K562 (cell line): ENCODE results near the gene CENPC. TPM values are rescaled to one million over a fixed set of nuclear protein-coding genes. Genes with fewer than 3 reads are reported as not detected.

ENCODE experiments used
- ADNP ChIP-seq: fragments of 200-800 bp; sonication (Bioruptor generic); IDR thresholded peaks from 2 replicates; pipeline ENCODE4 v1.6.1; 2016; ENCODE audit warnings: missing genetic modification characterization, missing compliant biosample characterization
- CBX3 ChIP-seq, 2 experiments: IDR thresholded peaks; 1 replicate in 1 of 2; 2 replicates in 1 of 2; pipeline ENCODE4 v1.6.1; 2012; ENCODE audit warnings: inconsistent platforms in 2 of 2, low read length in 2 of 2, borderline replicate concordance in 1 of 2, control low read depth in 1 of 2
- ELK1 ChIP-seq: sonication (generic); formaldehyde crosslinking; IDR thresholded peaks from 2 replicates; pipeline ENCODE4 v1.8.1; 2022; ENCODE audit warnings: missing genetic modification reagents
- HNRNPUL1 ChIP-seq: fragments of 200-400 bp; formaldehyde crosslinking; IDR thresholded peaks from 2 replicates; pipeline ENCODE4 v1.6.1; 2017; ENCODE audit warnings: low read length
- ILK ChIP-seq: fragments of 450-650 bp; IDR thresholded peaks from 2 replicates; pipeline ENCODE4 v1.6.1; 2016; ENCODE audit warnings: missing genetic modification characterization, low read depth, mild to moderate bottlenecking, missing compliant biosample characterization, moderate library complexity, borderline replicate concordance
- KLF10 ChIP-seq: fragments of 250-450 bp; sonication (Bioruptor Pico); IDR thresholded peaks from 2 replicates; pipeline ENCODE4 v1.6.1; 2021; ENCODE audit warnings: matching md5 sums
- MBD1 ChIP-seq: fragments of 250-450 bp; sonication (Bioruptor Pico); IDR thresholded peaks from 2 replicates; pipeline ENCODE4 v1.8.0; 2022; ENCODE audit warnings: inconsistent platforms
- MBD2 ChIP-seq: sonication (generic); IDR thresholded peaks from 2 replicates; pipeline ENCODE4 v1.6.1; 2016; ENCODE audit warnings: low read depth, borderline replicate concordance
- POLR2A ChIP-seq: fragments of 450-650 bp; conservative IDR thresholded peaks from 2 replicates; pipeline ENCODE4 v1.6.1; 2016
- POLR2B ChIP-seq: fragments of 450-650 bp; IDR thresholded peaks from 2 replicates; pipeline ENCODE4 v1.6.1; 2018; ENCODE audit warnings: low read depth; ENCODE audit not compliant: partially characterized antibody
- PRMT5 ChIP-seq: sonication (generic); formaldehyde crosslinking; IDR thresholded peaks from 2 replicates; pipeline ENCODE4 v1.5.0; 2020; ENCODE audit warnings: missing genetic modification reagents
- PYGO2 ChIP-seq: fragments of 450-650 bp; IDR thresholded peaks from 2 replicates; pipeline ENCODE4 v1.6.1; 2016; ENCODE audit warnings: mild to moderate bottlenecking, missing genetic modification characterization, moderate library complexity, missing compliant biosample characterization
- RBBP5 ChIP-seq: fragments of 200-600 bp; sonication (generic); IDR thresholded peaks from 2 replicates; pipeline ENCODE4 v1.6.1; 2012; ENCODE audit warnings: borderline replicate concordance, mild to moderate bottlenecking, low read length, control low read depth, inconsistent platforms; ENCODE audit not compliant: insufficient read depth, poor library complexity, severe bottlenecking
- RHOXF2B ChIP-seq: fragments of 250-450 bp; sonication (Bioruptor Pico); conservative IDR thresholded peaks from 2 replicates; pipeline ENCODE4 v1.5.1; 2021
- TSHZ1 ChIP-seq: fragments of 250-450 bp; sonication (Bioruptor Pico); IDR thresholded peaks from 2 replicates; pipeline ENCODE4 v1.4.0; 2020; ENCODE audit warnings: mild to moderate bottlenecking, moderate library complexity
- ZFPM2 ChIP-seq: fragments of 250-450 bp; sonication (Bioruptor Pico); IDR thresholded peaks from 2 replicates; pipeline ENCODE4 v1.5.1; 2022; ENCODE audit warnings: mild to moderate bottlenecking
- ZKSCAN8 ChIP-seq: fragments of 200-800 bp; sonication (Bioruptor generic); IDR thresholded peaks from 2 replicates; pipeline ENCODE4 v1.6.1; 2016; ENCODE audit warnings: missing genetic modification characterization, missing compliant biosample characterization
- ZNF408 ChIP-seq: fragments of 250-450 bp; sonication (Bioruptor Pico); IDR thresholded peaks from 2 replicates; pipeline ENCODE4 v1.4.0; 2020; ENCODE audit warnings: low read depth, mild to moderate bottlenecking, moderate library complexity
- ZNF655 ChIP-seq: fragments of 250-450 bp; sonication (Bioruptor Pico); IDR thresholded peaks from 2 replicates; pipeline ENCODE4 v1.5.0; 2021
- ZSCAN32 ChIP-seq: fragments of 450-650 bp; formaldehyde crosslinking; IDR thresholded peaks from 2 replicates; pipeline ENCODE4 v1.4.0; 2020; ENCODE audit warnings: mild to moderate bottlenecking, moderate library complexity
- polyA plus RNA-seq, 8 experiments: library from polyadenylated mRNA; depleted of rRNA in 4 of 8; stranded (reverse) in 5 of 8; unstranded in 3 of 8; fragments of >200 nt; fragmentation: Nextera tagmentation in 2 of 8; fragmentation: Illumina TruSeq in 1 of 8; extraction: Ambion mirVana in 2 of 8; extraction: Trizol in 1 of 8; gene quantifications; 2 replicates each; pipeline versions ENCODE4 v1.2.1 to v1.2.3, GENCODE V29; 2011 to 2014; ENCODE audit warnings: inconsistent platforms in 1 of 8, missing spikeins in 1 of 8
- total RNA-seq, 7 experiments: library from RNA; depleted of rRNA in 6 of 7; stranded (reverse); fragments of >200 nt in 6 of 7; fragmentation: Illumina TruSeq in 2 of 7; extraction: Trizol in 2 of 7; gene quantifications; 2 replicates each; pipeline versions ENCODE4 v1.2.1 to v1.2.3, GENCODE V29; 2011 to 2021; ENCODE audit warnings: low replicate concordance in 1 of 7

The CENPC gene
- total and polyA plus RNA-seq, 9 of the 15 experiments (the other 6 are each of a cell fraction or from before 2014, with no cell fraction given) = 18.1 to 48.5 (median 30.8) TPM

- no peak for TF ChIP-seq KLF10 (CRISPR knock-in tag)
- peak; percentile 44 for TF ChIP-seq RBBP5
- 0 out of 2 replicates have a peak, but pooled peaks have one; percentile 33 for TF ChIP-seq ILK (tag)
- TF ChIP-seq POLR2A = peak; percentile 67
- no peak for TF ChIP-seq MBD1 (CRISPR knock-in tag)
- TF ChIP-seq MBD2 = no peak
- 0 out of 3 replicates have a peak, but pooled peaks of 1 of the 2 experiments have one; percentile 17 for TF ChIP-seq CBX3 (IDR thresholded peaks at IDR 0.05; ENCODE audit: borderline replicate concordance in 1 of 2, low read length in 2 of 2)
- no peak for TF ChIP-seq ZNF655
- TF ChIP-seq PYGO2 (tag) = no peak
- TF ChIP-seq ZNF408 = no peak
- TF ChIP-seq TSHZ1 (CRISPR knock-in tag) = no peak
- no peak for TF ChIP-seq HNRNPUL1
- no peak for TF ChIP-seq ZSCAN32 (CRISPR knock-in tag)
- TF ChIP-seq ZFPM2 (CRISPR knock-in tag) = no peak
- no peak for TF ChIP-seq POLR2B
- no peak for TF ChIP-seq ELK1 (CRISPR knock-in tag)
- TF ChIP-seq PRMT5 (CRISPR knock-in tag) = no peak
- TF ChIP-seq ADNP (tag) = 0 out of 2 replicates have a peak, but pooled peaks have one; percentile 19
- TF ChIP-seq RHOXF2B (CRISPR knock-in tag) = no peak
- TF ChIP-seq ZKSCAN8 (CRISPR knock-in tag) = peak; percentile 73
Observed at GRCh38 chr4:67522851-67523671, 22.2 kb downstream of the CENPC start (continued).
